Measurements from ENCODE around the gene OTOG.
A peak's percentile ranks its signal among the peaks of the same experiment; 100 is the strongest.

Gene OTOG

DNA sequence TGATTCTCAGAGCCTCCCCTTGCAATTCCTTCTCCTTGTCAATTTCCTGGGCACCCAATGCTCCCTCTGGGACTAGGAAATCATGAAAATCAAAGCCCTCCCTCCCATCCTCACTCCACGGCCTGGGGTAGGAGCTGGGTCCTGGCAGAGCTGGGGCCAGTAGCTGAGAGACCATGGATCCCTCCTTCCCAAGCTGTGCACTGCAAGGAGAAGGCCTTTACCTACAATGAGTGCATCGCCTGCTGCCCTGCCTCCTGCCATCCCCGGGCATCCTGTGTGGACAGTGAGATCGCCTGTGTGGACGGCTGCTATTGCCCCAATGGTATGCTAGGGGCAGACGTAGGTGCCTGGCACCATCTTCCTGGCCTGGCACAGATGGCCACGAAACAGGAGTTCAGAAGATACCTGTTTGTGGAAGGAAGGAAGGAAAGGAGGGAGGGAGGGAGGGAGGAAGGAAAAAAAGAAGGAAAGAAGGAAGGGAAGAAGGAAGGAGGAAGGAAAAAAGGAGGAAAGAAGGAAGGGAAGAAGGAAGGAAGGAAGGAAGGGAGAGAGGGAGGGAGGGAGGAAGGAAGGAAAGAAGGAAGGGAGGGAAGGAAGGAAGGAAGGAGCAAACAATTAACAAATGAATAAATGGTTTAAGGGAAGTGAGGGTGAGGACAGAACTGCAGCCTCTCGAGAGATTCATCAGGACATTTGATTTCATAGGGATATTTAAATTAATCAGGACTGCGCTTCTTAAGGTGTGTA is 12.5 kb downstream of the OTOG start:
- DNase-seq (ENCODE audit: insufficient read length, low spot score) (no peak), FAIRE-seq (no peak)

- no peak for FAIRE-seq
- DNase-seq (ENCODE audit: insufficient read length, low spot score): no peak
Observed at GRCh38 chr11:17560281-17561110, 13.4 kb downstream of the OTOG start.

GRCh38 chr11:17561111-17561415 is 14.0 kb downstream of the OTOG start:
- DNase-seq (ENCODE audit: insufficient read length, low spot score) (no peak), FAIRE-seq (no peak)

GRCh38 chr11:17561526-17561925 is 14.5 kb downstream of the OTOG start:
- FAIRE-seq (no peak), DNase-seq (ENCODE audit: insufficient read length, low spot score) (no peak)

- FAIRE-seq: no peak
- DNase-seq (ENCODE audit: insufficient read length, low spot score): peak; percentile 20
Observed at GRCh38 chr11:17563231-17563646, 16.2 kb downstream of the OTOG start.

GRCh38 chr11:17563961-17564686 is 17.1 kb downstream of the OTOG start:
- no peak for FAIRE-seq
- DNase-seq (ENCODE audit: insufficient read length, low spot score): no peak

DNA sequence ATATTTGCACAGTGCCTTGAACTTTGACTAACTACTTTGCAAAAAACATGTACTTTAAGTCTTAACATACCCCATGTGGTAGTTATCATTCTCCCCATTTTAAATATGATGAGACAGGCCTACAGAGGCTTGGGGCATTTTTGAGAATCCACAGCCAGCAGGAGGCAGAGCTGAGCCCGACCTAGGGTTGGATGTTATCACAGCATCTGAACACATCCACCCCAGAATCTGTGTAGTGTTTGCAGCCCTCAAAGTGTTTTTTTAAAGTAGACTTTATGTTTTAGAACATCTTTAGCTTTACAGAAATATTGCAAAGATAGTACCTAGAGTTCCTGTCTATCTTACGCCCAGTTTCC is 17.6 kb downstream of the OTOG start:
- DNase-seq (ENCODE audit: insufficient read length, low spot score) (no peak), FAIRE-seq (no peak)

DNA sequence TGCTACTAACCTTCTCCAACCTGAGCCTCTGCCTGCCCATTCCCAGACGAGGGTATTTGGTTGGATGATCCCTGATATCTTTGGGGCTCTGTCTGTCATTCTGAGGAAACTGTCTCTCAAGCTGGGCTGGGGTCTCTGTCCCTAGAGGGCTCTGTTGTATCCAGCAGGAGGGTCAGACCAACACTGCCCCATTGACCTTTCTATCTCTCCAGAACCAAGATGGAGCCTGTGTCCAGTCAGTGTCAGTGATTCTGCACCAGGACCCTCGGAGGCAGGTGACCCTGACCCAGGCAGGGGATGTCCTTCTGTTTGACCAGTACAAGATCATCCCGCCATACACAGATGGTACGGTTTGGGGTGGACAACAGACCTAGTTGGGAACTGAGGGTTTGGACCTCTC is 21.9 kb downstream of the OTOG start:
- no peak for DNase-seq (ENCODE audit: insufficient read length, low spot score)
- FAIRE-seq: no peak

GRCh38 chr11:17570034-17570433 is 23.0 kb downstream of the OTOG start:
- DNase-seq (ENCODE audit: insufficient read length, low spot score): no peak
- FAIRE-seq: no peak

DNA sequence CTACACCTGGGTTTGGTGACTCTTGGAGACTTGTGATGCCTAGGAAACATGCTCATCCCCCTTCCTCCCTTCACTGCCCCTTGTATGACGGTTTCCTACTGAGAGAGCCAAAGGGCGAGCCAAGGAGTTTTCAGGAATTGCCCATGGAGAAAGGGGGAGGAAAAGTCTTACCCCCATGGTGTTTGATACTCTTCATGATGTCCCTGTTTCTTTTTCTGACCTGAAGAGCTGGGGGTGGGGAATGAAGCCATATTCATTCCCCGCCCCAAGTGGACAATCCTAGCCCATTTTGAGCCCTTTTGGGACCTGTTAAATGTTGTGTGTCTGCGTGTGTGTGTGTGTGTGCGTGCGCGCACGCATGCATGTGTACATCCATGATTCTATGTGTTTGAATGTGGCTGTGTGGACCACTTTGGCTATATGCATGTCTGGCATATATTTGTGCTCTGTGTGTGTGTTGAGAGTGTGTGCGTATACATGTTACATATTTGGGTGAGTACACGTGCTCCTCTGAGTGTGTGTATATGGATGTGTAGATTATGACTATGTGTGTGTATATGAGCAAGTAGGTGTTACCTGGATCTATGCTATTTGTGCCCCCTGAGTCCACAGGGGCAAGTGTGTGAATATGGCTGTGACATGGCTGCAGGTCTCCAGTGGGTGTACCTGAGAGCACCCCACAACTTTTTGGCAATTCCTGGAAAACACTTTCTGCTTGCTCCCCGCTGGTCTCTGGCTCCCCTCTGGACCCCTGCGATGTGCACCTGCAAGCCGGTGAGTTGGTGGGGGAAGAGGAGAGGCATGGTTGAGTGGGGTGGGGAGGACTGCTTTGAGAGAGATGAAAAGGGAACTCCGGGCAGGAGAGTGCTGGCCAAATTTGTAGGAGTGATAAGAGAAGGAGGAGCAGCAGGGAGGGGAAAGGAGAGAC is 24.6 kb downstream of the OTOG start:
- DNase-seq (ENCODE audit: insufficient read length, low spot score): no peak
- FAIRE-seq: no peak

DNA sequence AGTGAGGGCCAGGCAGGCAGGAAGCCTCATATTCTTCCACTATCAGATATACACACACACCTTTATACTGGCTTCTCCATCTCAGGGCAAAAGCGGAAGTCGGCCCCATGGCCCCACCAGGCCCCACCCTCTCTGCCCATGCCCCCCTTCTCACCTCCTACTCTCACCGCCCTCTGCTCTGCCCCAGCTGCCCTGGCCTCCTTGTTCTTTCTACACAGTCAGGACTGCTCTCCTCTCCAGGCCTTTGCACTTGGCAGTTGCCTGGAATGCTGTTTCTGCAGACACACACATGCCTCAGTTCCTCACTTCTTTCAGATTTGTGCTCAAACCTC is 25.3 kb downstream of the OTOG start:
- DNase-seq (ENCODE audit: insufficient read length, low spot score): no peak
- no peak for FAIRE-seq

- DNase-seq (ENCODE audit: insufficient read length, low spot score): no peak
- FAIRE-seq: no peak
Observed at GRCh38 chr11:17572791-17573460, 25.9 kb downstream of the OTOG start.

DNA sequence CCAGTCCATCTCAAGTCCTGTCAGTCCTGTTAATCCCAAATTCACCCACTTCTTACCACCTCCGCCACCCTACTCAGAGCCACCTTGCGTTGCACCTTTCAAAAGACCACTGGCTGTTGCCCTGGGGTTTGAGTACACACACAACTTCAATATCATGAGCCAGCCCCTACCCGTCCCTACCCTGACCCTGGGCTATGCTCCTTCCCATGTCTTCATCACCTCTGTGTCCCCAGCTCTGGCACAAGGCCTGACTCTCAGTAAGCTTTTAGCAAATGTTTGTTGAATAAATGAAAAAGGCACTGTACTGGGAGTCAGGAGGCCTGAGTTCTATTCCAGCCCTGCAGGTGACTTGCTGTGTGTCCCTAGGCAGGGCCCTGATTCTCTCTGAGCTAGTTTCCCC is 26.5 kb downstream of the OTOG start:
- FAIRE-seq: no peak
- no peak for DNase-seq (ENCODE audit: insufficient read length, low spot score)

DNA sequence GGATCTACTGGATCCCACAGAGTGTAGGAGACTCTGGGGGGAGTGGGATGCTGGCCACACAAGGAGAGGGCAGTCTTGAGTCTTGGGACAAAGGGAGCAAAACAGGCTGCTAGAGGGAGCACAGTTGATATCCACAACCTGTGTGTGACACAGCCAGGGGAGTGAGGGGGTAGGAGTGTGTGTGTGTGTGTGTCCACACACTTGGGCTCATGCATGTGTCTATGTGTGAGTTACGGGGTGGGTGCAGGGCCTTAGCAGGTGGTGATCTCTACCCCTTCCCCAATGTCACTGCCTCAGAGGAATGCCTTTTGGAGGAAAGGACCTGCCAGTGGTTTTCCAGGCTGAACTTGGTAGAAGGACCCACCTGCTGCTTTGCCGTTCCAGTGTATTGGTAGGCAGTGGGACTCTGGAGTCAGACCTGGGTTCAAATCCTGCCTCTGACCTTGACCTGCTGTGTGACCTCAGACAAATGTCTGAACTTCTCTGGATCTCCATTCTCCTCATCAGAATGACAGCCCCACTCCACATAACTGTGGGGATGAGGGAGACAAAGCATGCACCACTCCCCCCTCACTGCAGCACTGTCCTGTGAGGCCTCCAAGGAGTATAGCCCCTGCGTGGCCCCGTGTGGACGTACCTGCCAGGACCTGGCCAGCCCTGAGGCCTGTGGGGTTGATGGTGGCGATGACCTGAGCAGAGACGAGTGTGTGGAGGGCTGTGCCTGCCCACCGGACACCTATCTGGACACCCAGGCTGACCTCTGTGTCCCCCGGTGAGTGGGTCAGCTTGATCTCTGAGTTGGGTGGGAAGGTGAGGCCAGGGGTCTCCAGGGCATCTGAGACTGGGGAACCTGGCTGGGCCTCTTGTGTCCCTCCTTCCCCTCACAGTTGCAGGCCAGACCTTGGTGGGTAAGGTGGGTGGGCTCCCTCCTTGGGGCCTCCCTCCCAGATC is 27.4 kb downstream of the OTOG start:
- no peak for DNase-seq (ENCODE audit: insufficient read length, low spot score)
- no peak for FAIRE-seq

DNA sequence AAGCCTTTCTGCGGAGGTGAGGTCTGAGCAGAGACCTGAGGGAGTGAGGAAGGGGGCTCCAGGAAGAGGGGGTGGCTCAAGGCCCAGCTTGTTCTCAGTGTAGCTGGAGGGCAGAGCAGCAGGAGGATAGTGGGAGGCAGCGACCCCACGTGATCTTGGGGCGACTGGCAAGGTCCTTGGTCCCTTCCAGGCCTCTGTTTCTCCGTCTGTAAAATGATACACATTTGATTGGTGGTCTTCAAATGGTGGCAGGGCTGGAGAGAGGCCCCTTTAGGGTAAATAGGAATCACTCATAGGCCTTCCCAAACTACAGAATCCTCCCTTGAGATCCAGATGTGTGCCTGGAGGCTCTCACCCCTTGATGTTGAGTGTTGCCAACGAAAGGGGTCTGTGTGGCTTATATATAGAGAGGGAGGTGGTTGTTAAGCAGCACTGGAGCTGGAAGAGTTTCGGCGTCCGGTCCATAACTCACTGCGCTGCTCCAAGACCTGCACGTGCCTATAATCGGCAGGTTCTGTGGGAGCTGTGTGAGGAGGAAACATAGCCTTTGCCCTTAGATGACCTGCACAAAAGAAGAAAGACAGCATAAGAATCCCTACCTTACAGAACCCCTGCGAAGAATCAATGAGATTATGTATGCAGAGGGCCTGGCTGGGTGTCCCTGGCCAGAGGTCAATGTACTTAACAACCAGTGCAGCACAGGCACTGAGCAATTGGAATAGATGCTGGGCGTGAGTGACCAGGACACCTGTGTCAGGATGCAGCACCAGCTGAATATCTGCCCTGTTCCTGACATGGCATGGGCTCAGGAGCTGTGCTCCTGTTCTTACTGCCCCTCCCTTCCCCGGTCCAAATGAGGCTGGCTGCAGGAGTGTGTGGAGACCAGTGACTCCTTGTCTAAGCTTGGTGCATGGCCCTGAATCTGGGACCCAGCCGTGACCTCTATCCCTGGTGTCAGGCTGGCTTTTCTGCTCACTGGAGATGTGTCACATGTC is 28.7 kb downstream of the OTOG start:
- DNase-seq (ENCODE audit: insufficient read length, low spot score) (no peak), FAIRE-seq (no peak)

- FAIRE-seq: no peak
- no peak for DNase-seq (ENCODE audit: insufficient read length, low spot score)
Observed at GRCh38 chr11:17578296-17578695, 31.2 kb downstream of the OTOG start.

DNA sequence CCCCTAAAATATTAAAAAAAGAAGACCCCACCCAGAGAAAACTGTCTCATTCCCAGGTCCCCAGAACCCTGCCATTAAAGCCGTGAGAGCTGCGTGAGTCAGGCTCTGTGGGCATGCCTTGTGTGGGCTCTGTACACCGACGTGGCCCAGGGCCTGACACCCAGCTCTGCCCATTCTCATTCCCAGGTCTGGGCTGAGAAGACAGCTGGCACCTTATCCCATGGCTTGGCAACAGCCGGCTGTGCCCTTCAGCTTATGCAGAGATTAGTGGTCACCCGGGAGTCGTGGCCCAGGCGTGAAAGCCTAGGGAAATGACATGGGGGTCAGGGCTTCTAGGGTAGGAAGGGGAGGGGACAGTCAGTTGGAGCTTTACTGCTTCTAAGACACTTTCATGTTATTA is 31.9 kb downstream of the OTOG start:
- FAIRE-seq (no peak), DNase-seq (ENCODE audit: insufficient read length, low spot score) (no peak)

DNA sequence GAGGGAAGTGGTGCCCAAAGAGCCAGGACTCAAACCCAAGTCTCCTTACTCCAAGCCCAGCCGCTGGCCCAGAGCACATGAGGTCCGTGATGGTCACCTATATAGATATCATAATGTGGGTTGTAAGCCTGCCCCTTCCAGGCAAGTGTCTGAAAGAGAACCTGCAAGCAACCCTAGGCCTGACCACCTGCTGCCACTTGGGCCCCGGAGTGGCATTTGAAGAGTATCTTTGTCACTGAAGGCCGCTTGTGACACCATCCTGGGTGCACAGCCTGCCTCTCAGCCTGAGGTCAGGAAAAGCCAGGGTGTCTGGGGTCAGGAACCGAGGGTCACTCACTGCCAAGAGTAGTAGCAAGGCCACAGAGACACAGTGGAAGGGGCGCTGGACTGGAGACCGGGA is 32.4 kb downstream of the OTOG start:
- FAIRE-seq: no peak
- DNase-seq (ENCODE audit: insufficient read length, low spot score): no peak

Data from HTR-8/SVneo (cell line).